GM23338 (cell line): ENCODE measurements around the gene RASAL3. TPM values are rescaled to one million over a fixed set of nuclear protein-coding genes. Genes with fewer than 3 reads are reported as not detected.

Experiments used
- ATAC-seq: fragments of 200-7000 bp; cut with Tn5 transposase; 3 replicates; pipeline ENCODE4 v1.9.1; 2020
- DNase-seq: peaks from one replicate; pipeline ENCODE4 v3.0.0-alpha.2; 2015; ENCODE audit warnings: low spot score
- H2AFZ ChIP-seq: fragments of 200-600 bp; sonication (generic); 2 replicates; pipeline ENCODE4 v1.8.0; 2016; ENCODE audit warnings: antibody characterized with exemption, mild to moderate bottlenecking, moderate library complexity
- H3F3A ChIP-seq: fragments of 200-600 bp; sonication (generic); replicated peaks from 2 replicates; pipeline ENCODE4 v1.8.0; 2017; ENCODE audit warnings: antibody characterized with exemption, mixed run types, low read depth
- H3K27ac ChIP-seq: fragments of 200-600 bp; sonication (generic); 2 replicates; pipeline ENCODE4 v1.6.1; 2016; ENCODE audit warnings: low read depth
- H3K27me3 ChIP-seq: fragments of 200-600 bp; sonication (generic); 2 replicates; pipeline ENCODE4 v1.8.0; 2016; ENCODE audit warnings: mild to moderate bottlenecking, mixed run types, moderate library complexity; ENCODE audit not compliant: insufficient read depth
- H3K36me3 ChIP-seq: fragments of 200-600 bp; sonication (generic); 2 replicates; pipeline ENCODE4 v1.8.0; 2016; ENCODE audit warnings: mild to moderate bottlenecking; ENCODE audit not compliant: insufficient read depth
- H3K4me1 ChIP-seq: fragments of 200-600 bp; sonication (generic); 2 replicates; pipeline ENCODE4 v1.8.0; 2016; ENCODE audit warnings: mild to moderate bottlenecking, moderate library complexity; ENCODE audit not compliant: insufficient read depth
- H3K4me2 ChIP-seq: fragments of 200-600 bp; sonication (generic); 2 replicates; pipeline ENCODE4 v1.7.1; 2017; ENCODE audit warnings: mixed run types
- H3K4me3 ChIP-seq: fragments of 200-600 bp; sonication (generic); 2 replicates; pipeline ENCODE4 v1.6.1; 2016; ENCODE audit warnings: mixed run types
- H3K79me2 ChIP-seq: fragments of 200-600 bp; sonication (generic); replicated peaks from 2 replicates; pipeline ENCODE4 v1.8.0; 2017; ENCODE audit warnings: mild to moderate bottlenecking; ENCODE audit not compliant: insufficient read depth
- H3K9me2 ChIP-seq: fragments of 200-600 bp; sonication (generic); 2 replicates; pipeline ENCODE4 v1.8.0; 2017; ENCODE audit not compliant: insufficient read depth
- H4K20me1 ChIP-seq: fragments of 200-600 bp; sonication (generic); replicated peaks from 2 replicates; pipeline ENCODE4 v1.8.0; 2017; ENCODE audit warnings: mild to moderate bottlenecking; ENCODE audit not compliant: insufficient read depth
- H3K27ac Mint-ChIP-seq: 2 replicates; pipeline ENCODE4 v1.8.0; 2020; ENCODE audit warnings: inconsistent platforms, mild to moderate bottlenecking, moderate library complexity, mixed read lengths
- H3K27me3 Mint-ChIP-seq: 3 replicates; pipeline ENCODE4 v1.8.0; 2022; ENCODE audit warnings: low read depth, mild to moderate bottlenecking, moderate library complexity, mixed read lengths, inconsistent platforms; ENCODE audit not compliant: insufficient read depth, poor library complexity
- H3K36me3 Mint-ChIP-seq: 3 replicates; pipeline ENCODE4 v1.8.0; 2021; ENCODE audit warnings: low read depth, mild to moderate bottlenecking, inconsistent platforms, moderate library complexity, mixed read lengths
- H3K4me1 Mint-ChIP-seq: 3 replicates; pipeline ENCODE4 v1.8.0; 2020; ENCODE audit warnings: mild to moderate bottlenecking, inconsistent platforms, mixed read lengths
- H3K4me3 Mint-ChIP-seq: 3 replicates; pipeline ENCODE4 v1.8.0; 2021; ENCODE audit warnings: moderate library complexity, mild to moderate bottlenecking, inconsistent platforms, mixed read lengths
- H3K9me3 Mint-ChIP-seq: 3 replicates; pipeline ENCODE4 v1.8.0; 2020; ENCODE audit warnings: moderate library complexity, mild to moderate bottlenecking, inconsistent platforms, mixed read lengths
- CREB1 ChIP-seq: fragments of 250-450 bp; sonication (Bioruptor Pico); IDR thresholded peaks from 2 replicates; pipeline ENCODE4 v1.5.0; 2020; ENCODE audit warnings: low read depth, mild to moderate bottlenecking, moderate library complexity
- CTCF ChIP-seq, 2 experiments: fragments of 200-600 bp in 1 of 2; sonication (generic) in 1 of 2; conservative IDR thresholded peaks; 2 replicates each; pipeline versions ENCODE4 v1.5.1 to v1.6.1; 2016 to 2017; ENCODE audit warnings: antibody characterized with exemption in 2 of 2, low read depth in 2 of 2, mild to moderate bottlenecking in 2 of 2, moderate library complexity in 1 of 2
- ETS1 ChIP-seq: IDR thresholded peaks from 2 replicates; pipeline ENCODE4 v1.6.1; 2016; ENCODE audit warnings: antibody characterized with exemption
- EZH2 ChIP-seq: fragments of 200-600 bp; sonication (generic); IDR thresholded peaks from one replicate; pipeline ENCODE4 v1.8.0; 2017; ENCODE audit warnings: antibody characterized with exemption, mild to moderate bottlenecking, low read depth; ENCODE audit not compliant: unreplicated experiment
- EZH2phosphoT487 ChIP-seq: fragments of 200-600 bp; sonication (generic); IDR thresholded peaks from one replicate; pipeline ENCODE4 v1.8.1; 2018; ENCODE audit warnings: antibody characterized with exemption; ENCODE audit not compliant: unreplicated experiment
- JUNB ChIP-seq: IDR thresholded peaks from one replicate; pipeline ENCODE4 v1.6.1; 2016; ENCODE audit warnings: antibody characterized with exemption; ENCODE audit not compliant: unreplicated experiment
- NANOG ChIP-seq: IDR thresholded peaks from 2 replicates; pipeline ENCODE4 v1.6.1; 2016; ENCODE audit warnings: antibody characterized with exemption, borderline replicate concordance
- POLR2AphosphoS5 ChIP-seq: IDR thresholded peaks from 2 replicates; pipeline ENCODE4 v1.6.1; 2016; ENCODE audit warnings: antibody characterized with exemption, low read depth
- REST ChIP-seq: IDR thresholded peaks from one replicate; pipeline ENCODE4 v1.6.1; 2018; ENCODE audit warnings: antibody characterized with exemption; ENCODE audit not compliant: unreplicated experiment
- STAT1 ChIP-seq: IDR thresholded peaks from one replicate; pipeline ENCODE4 v1.6.1; 2016; ENCODE audit warnings: antibody characterized with exemption; ENCODE audit not compliant: unreplicated experiment
- ZNF114 ChIP-seq: fragments of 250-450 bp; sonication (Bioruptor Pico); IDR thresholded peaks from 2 replicates; pipeline ENCODE4 v1.5.0; 2020; ENCODE audit warnings: mild to moderate bottlenecking, moderate library complexity
- ZNF331 ChIP-seq: fragments of 250-450 bp; sonication (Bioruptor Pico); IDR thresholded peaks from 2 replicates; pipeline ENCODE4 v1.5.0; 2020; ENCODE audit warnings: low read depth, mild to moderate bottlenecking, moderate library complexity
- ZNF462 ChIP-seq: fragments of 250-450 bp; sonication (Bioruptor Pico); IDR thresholded peaks from 2 replicates; pipeline ENCODE4 v1.5.0; 2020; ENCODE audit warnings: mild to moderate bottlenecking, moderate library complexity
- polyA plus RNA-seq: library from polyadenylated mRNA; unstranded; fragments of >200 nt; fragmentation: Nextera tagmentation; extraction: Ambion mirVana; gene quantifications from 2 replicates; pipeline ENCODE4 v1.2.1, GENCODE V29; 2016
- total RNA-seq: library from RNA; depleted of rRNA; stranded (reverse); fragments of >200 nt; shearing (Covaris generic); gene quantifications from 2 replicates; pipeline ENCODE4 v1.2.3, GENCODE V29; 2014

RASAL3 gene
- total and polyA plus RNA-seq, 2 experiments from 2014 or later, result 1.8 to 1.9 TPM

- H3K4me2 ChIP-seq, result no peak overlapping the region
- no peaks in the 10 kb centered on the region for H3K4me1 ChIP-seq
- no peak overlapping the region for H2AFZ ChIP-seq
- no peaks in the 10 kb centered on the region for H3K27me3 ChIP-seq
- TF ChIP-seq JUNB, result no peak
- no peak for TF ChIP-seq NANOG
- TF ChIP-seq STAT1, result no peak
- TF ChIP-seq POLR2AphosphoS5, result no peak
- TF ChIP-seq CTCF (conservative IDR thresholded peaks at IDR 0.05; ENCODE audit: low read depth in 2 of 2), result no peak
- no peak for TF ChIP-seq ETS1
- no peak for TF ChIP-seq EZH2
- TF ChIP-seq ZNF114 (CRISPR knock-in tag), result no peak
- TF ChIP-seq ZNF331 (CRISPR knock-in tag), result no peak
- no peak for TF ChIP-seq ZNF462 (CRISPR knock-in tag)
- no peak for TF ChIP-seq EZH2phosphoT487
- no peak for TF ChIP-seq REST
- no peak for TF ChIP-seq CREB1 (CRISPR knock-in tag)
- no peaks in the 10 kb centered on the region for H3K79me2 ChIP-seq
- DNase-seq (no peak), ATAC-seq (no peak)
- no peak overlapping the region for H3K27ac Mint-ChIP-seq
- H3K27ac ChIP-seq, result no peak overlapping the region
- H4K20me1 ChIP-seq, result no peaks in the 10 kb centered on the region
- H3K4me3 Mint-ChIP-seq, result no peak overlapping the region
- H3K36me3 Mint-ChIP-seq, result no peaks in the 10 kb centered on the region
- H3K36me3 ChIP-seq, result no peaks in the 10 kb centered on the region
- H3K4me1 Mint-ChIP-seq, result no peaks in the 10 kb centered on the region
- no peaks in the 10 kb centered on the region for H3K9me2 ChIP-seq
- H3K9me3 Mint-ChIP-seq, result no peaks in the 10 kb centered on the region
- H3K4me3 ChIP-seq, result no peak overlapping the region
- H3F3A ChIP-seq, result no peaks in the 10 kb centered on the region
- peaks cover 3% of the 10 kb centered on the region for H3K27me3 Mint-ChIP-seq
Measured at GRCh38 chr19:15439078-15439799, 25.1 kb downstream of the RASAL3 start.
